Neural cell (in vitro differentiated cells): ENCODE measurements around the gene AATK. TPM values are rescaled to one million over a fixed set of nuclear protein-coding genes. Genes with fewer than 3 reads are reported as not detected.

Source experiments
- H2AFZ ChIP-seq: fragments of 200-600, 300-800 bp; sonication (generic), shearing (Covaris generic); 2 replicates; pipeline ENCODE4 v1.6.0; 2014; ENCODE audit warnings: low read depth, mild to moderate bottlenecking, antibody characterized with exemption, low read length, moderate library complexity
- H3F3A ChIP-seq: fragments of 200-600 bp; shearing (Covaris generic); 2 replicates; pipeline ENCODE4 v1.6.1; 2016; ENCODE audit warnings: mild to moderate bottlenecking, moderate library complexity, mixed read lengths, antibody characterized with exemption, low read length; ENCODE audit not compliant: insufficient read depth, poor library complexity, severe bottlenecking
- H3K27ac ChIP-seq: fragments of 200-600, 300-800 bp; sonication (generic), shearing (Covaris generic); 2 replicates; pipeline ENCODE4 v1.5.1; 2014; ENCODE audit warnings: mild to moderate bottlenecking, low read length, moderate library complexity
- H3K27me3 ChIP-seq: fragments of 300-800, 200-600 bp; sonication (generic), shearing (Covaris generic); 2 replicates; pipeline ENCODE4 v1.6.0; 2014; ENCODE audit warnings: mild to moderate bottlenecking, low read depth, low read length, moderate library complexity; ENCODE audit not compliant: insufficient read depth
- H3K36me3 ChIP-seq: fragments of 300-800, 200-600 bp; sonication (generic), shearing (Covaris generic); 2 replicates; pipeline ENCODE4 v1.5.1; 2014; ENCODE audit warnings: mild to moderate bottlenecking, antibody characterized with exemption, low read length, moderate library complexity; ENCODE audit not compliant: insufficient read depth
- H3K4me2 ChIP-seq: fragments of 300-800, 200-600 bp; sonication (generic), shearing (Covaris generic); 2 replicates; pipeline ENCODE4 v1.6.0; 2014; ENCODE audit warnings: mild to moderate bottlenecking, low read length
- H3K4me3 ChIP-seq: fragments of 300-800, 200-600 bp; sonication (generic), shearing (Covaris generic); 2 replicates; pipeline ENCODE4 v1.5.1; 2014; ENCODE audit warnings: mild to moderate bottlenecking, low read length, moderate library complexity
- H3K79me2 ChIP-seq: fragments of 200-600 bp; shearing (Covaris generic); replicated peaks from 2 replicates; pipeline ENCODE4 v1.6.0; 2014; ENCODE audit warnings: mild to moderate bottlenecking, low read length, moderate library complexity; ENCODE audit not compliant: insufficient read depth
- H3K9ac ChIP-seq: fragments of 300-800, 200-600 bp; sonication (generic), shearing (Covaris generic); 2 replicates; pipeline ENCODE4 v1.6.1; 2016; ENCODE audit warnings: mild to moderate bottlenecking, low read length, mixed read lengths
- H3K9me2 ChIP-seq: fragments of 200-600 bp; shearing (Covaris generic); 2 replicates; pipeline ENCODE4 v1.6.1; 2016; ENCODE audit warnings: mild to moderate bottlenecking, low read length, mixed read lengths; ENCODE audit not compliant: insufficient read depth
- H3K9me3 ChIP-seq: fragments of 200-600, 300-800 bp; sonication (generic), shearing (Covaris generic); 2 replicates; pipeline ENCODE4 v1.6.1; 2016; ENCODE audit warnings: mild to moderate bottlenecking, mixed run types, low read length, moderate library complexity, mixed read lengths
- H4K20me1 ChIP-seq: fragments of 200-600 bp; shearing (Covaris generic); 2 replicates; pipeline ENCODE4 v1.6.1; 2016; ENCODE audit warnings: mild to moderate bottlenecking, mixed run types; ENCODE audit not compliant: insufficient read depth
- EP300 ChIP-seq: fragments of 450-650 bp; conservative IDR thresholded peaks from 2 replicates; pipeline ENCODE4 v1.6.1; 2014; ENCODE audit warnings: antibody characterized with exemption, mild to moderate bottlenecking, moderate library complexity; ENCODE audit not compliant: poor library complexity, severe bottlenecking
- EZH2 ChIP-seq: fragments of 200-600, 300-800 bp; shearing (Covaris generic), sonication (generic); IDR thresholded peaks from 2 replicates; pipeline ENCODE4 v1.6.1; 2014; ENCODE audit warnings: antibody characterized with exemption, low read length, borderline replicate concordance, mild to moderate bottlenecking; ENCODE audit not compliant: insufficient read depth, poor library complexity, severe bottlenecking
- MXI1 ChIP-seq: fragments of 450-650 bp; conservative IDR thresholded peaks from 2 replicates; pipeline ENCODE4 v1.6.1; 2014; ENCODE audit warnings: antibody characterized with exemption, mild to moderate bottlenecking; ENCODE audit not compliant: poor library complexity, severe bottlenecking
- POLR2AphosphoS5 ChIP-seq: IDR thresholded peaks from 2 replicates; pipeline ENCODE4 v1.6.1; 2012
- RAD21 ChIP-seq: fragments of 450-650 bp; conservative IDR thresholded peaks from 2 replicates; pipeline ENCODE4 v1.6.1; 2014; ENCODE audit warnings: antibody characterized with exemption, mild to moderate bottlenecking, moderate library complexity
- SMC3 ChIP-seq: fragments of 450-650 bp; conservative IDR thresholded peaks from 2 replicates; pipeline ENCODE4 v1.6.1; 2014; ENCODE audit warnings: antibody characterized with exemption, mild to moderate bottlenecking, moderate library complexity; ENCODE audit not compliant: poor library complexity
- TAF1 ChIP-seq: IDR thresholded peaks from 2 replicates; pipeline ENCODE4 v1.6.1; 2012; ENCODE audit warnings: low read depth
- polyA plus RNA-seq: library from polyadenylated mRNA; depleted of rRNA; stranded (reverse); fragments of >200 nt; gene quantifications from 2 replicates; pipeline ENCODE4 v1.2.3, GENCODE V29; 2014
- TF ChIP-seq, protein P1 (sequence below): fragments of 450-650 bp; IDR thresholded peaks from 2 replicates; pipeline ENCODE4 v1.5.1; 2014; ENCODE audit warnings: antibody characterized with exemption, mild to moderate bottlenecking, moderate library complexity; ENCODE audit not compliant: poor library complexity, severe bottlenecking
- TF ChIP-seq, protein P2 (sequence below): IDR thresholded peaks from 2 replicates; pipeline ENCODE4 v1.6.1; 2012; ENCODE audit warnings: borderline replicate concordance

Gene AATK
- polyA plus RNA-seq, 1 donor from 2014 or later, result 11.1 TPM

DNA sequence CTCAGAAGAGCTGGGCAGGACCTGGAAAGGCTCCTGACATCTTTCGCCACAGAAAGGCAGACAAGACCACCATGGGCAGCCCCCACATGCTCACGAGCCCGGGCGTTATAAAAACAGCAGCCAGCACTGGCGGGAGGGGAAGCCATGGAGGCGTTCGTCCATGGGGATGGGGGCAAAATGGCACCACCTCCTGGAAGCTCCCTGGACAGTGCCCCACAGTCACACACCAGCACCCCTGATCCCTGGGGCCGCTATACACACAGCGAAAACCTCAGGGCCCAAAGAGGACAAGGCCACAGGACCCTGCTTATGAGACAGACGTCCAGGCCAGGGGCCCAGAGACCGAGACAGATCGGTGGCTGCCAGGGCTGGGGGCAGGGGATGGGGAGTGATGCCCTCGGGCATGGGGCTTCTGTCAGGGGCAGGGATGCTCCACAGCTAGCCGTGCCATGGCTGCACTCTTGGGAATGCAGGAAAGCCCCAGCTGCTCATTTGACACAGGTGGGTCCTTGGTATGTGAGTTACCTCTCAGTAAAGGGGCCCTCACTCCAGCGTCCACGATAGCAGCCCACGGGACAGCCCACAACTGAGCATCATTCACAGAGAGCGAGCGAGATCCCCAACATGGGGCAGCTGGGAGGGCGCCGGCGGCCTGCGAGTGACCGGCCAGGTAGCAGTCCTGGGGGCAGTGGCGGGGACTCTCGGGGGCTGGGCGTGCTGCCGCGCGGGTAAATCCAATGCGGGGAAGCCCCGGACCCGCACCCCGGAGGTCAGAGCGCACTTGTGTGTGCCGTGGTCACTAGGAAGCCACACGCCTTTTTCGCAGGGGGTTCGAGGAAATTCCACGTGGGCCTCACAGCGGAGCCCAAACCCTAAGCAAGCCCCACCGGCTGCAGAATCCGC is 7.1 kb downstream of the AATK start:
- H3K9me2 ChIP-seq, result no peaks in the 10 kb centered on the region
- no peaks in the 10 kb centered on the region for H3K9me3 ChIP-seq
- TF ChIP-seq SMC3 (no peak), MXI1 (no peak), EP300 (no peak), EZH2 (no peak), TAF1 (no peak), POLR2AphosphoS5 (no peak), RAD21 (no peak)
- TF ChIP-seq, protein P1, sequence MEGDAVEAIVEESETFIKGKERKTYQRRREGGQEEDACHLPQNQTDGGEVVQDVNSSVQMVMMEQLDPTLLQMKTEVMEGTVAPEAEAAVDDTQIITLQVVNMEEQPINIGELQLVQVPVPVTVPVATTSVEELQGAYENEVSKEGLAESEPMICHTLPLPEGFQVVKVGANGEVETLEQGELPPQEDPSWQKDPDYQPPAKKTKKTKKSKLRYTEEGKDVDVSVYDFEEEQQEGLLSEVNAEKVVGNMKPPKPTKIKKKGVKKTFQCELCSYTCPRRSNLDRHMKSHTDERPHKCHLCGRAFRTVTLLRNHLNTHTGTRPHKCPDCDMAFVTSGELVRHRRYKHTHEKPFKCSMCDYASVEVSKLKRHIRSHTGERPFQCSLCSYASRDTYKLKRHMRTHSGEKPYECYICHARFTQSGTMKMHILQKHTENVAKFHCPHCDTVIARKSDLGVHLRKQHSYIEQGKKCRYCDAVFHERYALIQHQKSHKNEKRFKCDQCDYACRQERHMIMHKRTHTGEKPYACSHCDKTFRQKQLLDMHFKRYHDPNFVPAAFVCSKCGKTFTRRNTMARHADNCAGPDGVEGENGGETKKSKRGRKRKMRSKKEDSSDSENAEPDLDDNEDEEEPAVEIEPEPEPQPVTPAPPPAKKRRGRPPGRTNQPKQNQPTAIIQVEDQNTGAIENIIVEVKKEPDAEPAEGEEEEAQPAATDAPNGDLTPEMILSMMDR, result no peak
- TF ChIP-seq, protein P2, sequence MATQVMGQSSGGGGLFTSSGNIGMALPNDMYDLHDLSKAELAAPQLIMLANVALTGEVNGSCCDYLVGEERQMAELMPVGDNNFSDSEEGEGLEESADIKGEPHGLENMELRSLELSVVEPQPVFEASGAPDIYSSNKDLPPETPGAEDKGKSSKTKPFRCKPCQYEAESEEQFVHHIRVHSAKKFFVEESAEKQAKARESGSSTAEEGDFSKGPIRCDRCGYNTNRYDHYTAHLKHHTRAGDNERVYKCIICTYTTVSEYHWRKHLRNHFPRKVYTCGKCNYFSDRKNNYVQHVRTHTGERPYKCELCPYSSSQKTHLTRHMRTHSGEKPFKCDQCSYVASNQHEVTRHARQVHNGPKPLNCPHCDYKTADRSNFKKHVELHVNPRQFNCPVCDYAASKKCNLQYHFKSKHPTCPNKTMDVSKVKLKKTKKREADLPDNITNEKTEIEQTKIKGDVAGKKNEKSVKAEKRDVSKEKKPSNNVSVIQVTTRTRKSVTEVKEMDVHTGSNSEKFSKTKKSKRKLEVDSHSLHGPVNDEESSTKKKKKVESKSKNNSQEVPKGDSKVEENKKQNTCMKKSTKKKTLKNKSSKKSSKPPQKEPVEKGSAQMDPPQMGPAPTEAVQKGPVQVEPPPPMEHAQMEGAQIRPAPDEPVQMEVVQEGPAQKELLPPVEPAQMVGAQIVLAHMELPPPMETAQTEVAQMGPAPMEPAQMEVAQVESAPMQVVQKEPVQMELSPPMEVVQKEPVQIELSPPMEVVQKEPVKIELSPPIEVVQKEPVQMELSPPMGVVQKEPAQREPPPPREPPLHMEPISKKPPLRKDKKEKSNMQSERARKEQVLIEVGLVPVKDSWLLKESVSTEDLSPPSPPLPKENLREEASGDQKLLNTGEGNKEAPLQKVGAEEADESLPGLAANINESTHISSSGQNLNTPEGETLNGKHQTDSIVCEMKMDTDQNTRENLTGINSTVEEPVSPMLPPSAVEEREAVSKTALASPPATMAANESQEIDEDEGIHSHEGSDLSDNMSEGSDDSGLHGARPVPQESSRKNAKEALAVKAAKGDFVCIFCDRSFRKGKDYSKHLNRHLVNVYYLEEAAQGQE, result no peak
- H3K79me2 ChIP-seq, result no peaks in the 10 kb centered on the region
- H3K9ac ChIP-seq, result no peak overlapping the region
- H3K36me3 ChIP-seq, result no peaks in the 10 kb centered on the region
- H3K4me3 ChIP-seq, result no peak overlapping the region
- no peaks in the 10 kb centered on the region for H4K20me1 ChIP-seq
- no peak overlapping the region for H3K27ac ChIP-seq
- no peaks in the 10 kb centered on the region for H3F3A ChIP-seq
- H3K4me2 ChIP-seq, result no peak overlapping the region
- no peaks in the 10 kb centered on the region for H3K27me3 ChIP-seq
- no peak overlapping the region for H2AFZ ChIP-seq

DNA sequence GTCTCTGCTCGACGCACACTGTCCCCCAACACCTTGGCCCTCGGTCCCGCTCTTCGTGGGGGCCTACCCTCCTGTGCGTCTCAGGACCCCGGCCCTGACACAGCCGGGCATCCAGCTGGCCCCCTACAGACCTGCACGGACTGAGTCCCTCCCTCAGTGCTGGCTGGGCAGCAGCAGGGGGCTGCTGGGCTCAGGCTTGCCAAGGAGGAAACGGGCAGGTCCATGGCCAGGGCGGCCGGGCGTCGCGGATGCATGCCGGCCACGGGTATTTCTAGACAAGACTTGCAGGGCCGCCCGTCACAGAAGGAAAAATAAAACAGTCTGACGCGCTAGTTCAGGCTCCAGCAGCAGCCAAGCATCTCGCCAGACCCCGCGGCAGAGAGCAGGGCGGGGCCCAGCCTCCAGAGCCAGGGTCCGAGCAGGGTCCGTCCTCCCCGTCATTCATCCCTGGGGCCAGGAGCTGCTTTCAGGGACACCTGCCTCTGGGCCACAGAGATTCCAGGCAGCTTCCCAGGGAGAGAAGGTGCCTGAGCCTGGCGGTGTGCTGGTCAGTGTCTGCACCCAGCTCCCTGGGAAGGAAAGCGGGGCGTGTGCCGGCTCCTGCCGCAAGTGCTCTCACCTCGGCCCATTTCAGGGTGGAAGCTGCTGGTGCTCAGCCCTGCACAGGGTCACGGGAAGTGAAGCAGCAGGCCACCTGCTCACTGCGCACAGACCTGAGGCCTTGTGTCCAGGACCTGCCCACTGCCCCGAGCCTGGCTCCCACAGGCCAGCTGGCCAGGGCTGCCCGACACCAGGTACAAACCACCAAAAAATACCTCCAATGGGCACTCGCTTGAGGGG is 8.0 kb downstream of the AATK start:
- H4K20me1 ChIP-seq, result no peaks in the 10 kb centered on the region
- no peaks in the 10 kb centered on the region for H3K9me2 ChIP-seq
- no peak overlapping the region for H3K27ac ChIP-seq
- H3K9ac ChIP-seq, result no peak overlapping the region
- no peaks in the 10 kb centered on the region for H3K9me3 ChIP-seq
- no peaks in the 10 kb centered on the region for H3F3A ChIP-seq
- H3K4me2 ChIP-seq, result no peak overlapping the region
- TF ChIP-seq TAF1, result no peak
- TF ChIP-seq, protein P2, result no peak
- no peak for TF ChIP-seq SMC3
- TF ChIP-seq POLR2AphosphoS5, result no peak
- TF ChIP-seq MXI1, result no peak
- no peak for TF ChIP-seq EP300
- TF ChIP-seq, protein P1, result no peak
- TF ChIP-seq RAD21, result no peak
- no peak for TF ChIP-seq EZH2
- H3K4me3 ChIP-seq, result no peak overlapping the region
- H3K79me2 ChIP-seq, result no peaks in the 10 kb centered on the region
- no peaks in the 10 kb centered on the region for H3K36me3 ChIP-seq
- no peaks in the 10 kb centered on the region for H3K27me3 ChIP-seq
- no peak overlapping the region for H2AFZ ChIP-seq
